ENCODE results near the gene TMEFF1. TPM values are rescaled to one million over a fixed set of nuclear protein-coding genes. Genes with fewer than 3 reads are reported as not detected.
"Not testable (repeated sequence)": the region's sequence is repeated elsewhere in the genome, so short reads cannot be mapped to it uniquely, and the experiment has no call there.

Gene TMEFF1, protein sequence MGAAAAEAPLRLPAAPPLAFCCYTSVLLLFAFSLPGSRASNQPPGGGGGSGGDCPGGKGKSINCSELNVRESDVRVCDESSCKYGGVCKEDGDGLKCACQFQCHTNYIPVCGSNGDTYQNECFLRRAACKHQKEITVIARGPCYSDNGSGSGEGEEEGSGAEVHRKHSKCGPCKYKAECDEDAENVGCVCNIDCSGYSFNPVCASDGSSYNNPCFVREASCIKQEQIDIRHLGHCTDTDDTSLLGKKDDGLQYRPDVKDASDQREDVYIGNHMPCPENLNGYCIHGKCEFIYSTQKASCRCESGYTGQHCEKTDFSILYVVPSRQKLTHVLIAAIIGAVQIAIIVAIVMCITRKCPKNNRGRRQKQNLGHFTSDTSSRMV
- 1.5 TPM for polyA plus RNA-seq (ENCODE audit: insufficient read length)

DNA sequence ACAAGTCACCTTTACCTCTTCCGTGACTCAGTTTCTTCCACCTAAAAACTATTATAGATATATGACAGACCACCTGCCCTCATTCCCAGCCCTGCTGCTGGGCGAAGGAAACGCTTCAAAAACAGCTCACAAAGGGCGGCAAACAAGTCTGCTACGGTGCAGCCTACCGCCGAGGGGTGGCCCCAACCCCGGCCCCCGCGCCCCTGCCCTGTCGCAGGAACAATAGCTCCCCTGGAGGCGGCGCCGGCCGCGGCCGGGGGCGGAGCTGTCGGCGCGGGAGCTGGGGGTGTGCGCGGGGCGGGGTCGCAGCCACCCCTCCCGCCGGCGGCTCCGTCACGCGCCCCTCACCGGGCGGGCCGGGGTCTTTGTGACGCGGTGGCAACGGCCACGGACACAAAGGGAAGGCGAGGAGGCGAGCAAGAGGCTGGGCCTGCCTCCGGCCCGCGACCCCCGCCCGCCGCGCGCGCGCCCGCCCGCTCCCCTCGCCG lies at the start of gene TMEFF1:
Gene TMEFF1, plus strand, starts transcription at position 362 of the 488 bp plus-strand sequence. CDS start 396 bp downstream, outside the sequence.
- DNase-seq (ENCODE audit: low read depth) = peak; percentile 22

DNA sequence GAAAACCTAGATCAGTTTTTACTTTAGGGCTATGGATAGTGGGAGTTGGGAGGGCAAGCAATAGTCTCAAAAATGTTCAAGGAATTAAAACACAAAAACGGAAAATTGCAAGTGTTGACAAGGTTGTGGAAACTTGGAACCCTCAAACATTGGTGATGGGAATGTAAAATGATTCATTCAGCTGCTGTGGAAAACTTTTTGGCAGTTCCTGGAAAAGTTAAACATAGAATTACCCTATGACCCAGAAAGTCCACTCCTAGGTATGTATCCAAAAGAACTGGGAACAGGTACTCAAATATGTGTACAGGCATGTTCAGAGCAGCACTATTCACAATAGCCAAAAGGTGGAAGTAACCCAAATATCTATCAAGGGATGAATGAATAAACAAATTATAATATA lies 47.2 kb upstream of the TMEFF1 start:
- no peak for DNase-seq (ENCODE audit: low read depth)

DNA sequence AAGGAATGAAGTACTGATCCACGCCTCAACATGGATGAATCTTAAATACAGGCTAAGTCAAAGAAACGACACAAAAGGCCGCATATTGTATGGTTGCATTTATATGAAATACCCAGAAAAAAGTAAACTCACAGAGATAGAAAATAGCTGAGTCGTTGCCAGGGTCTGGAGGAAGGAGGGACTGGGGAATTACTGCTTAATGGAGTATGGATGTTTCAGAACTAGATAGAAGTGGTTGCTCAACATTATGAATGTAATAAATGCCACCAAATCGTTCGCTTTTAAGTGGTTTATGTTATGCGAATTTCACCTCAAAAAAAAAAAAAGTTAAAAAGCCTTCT lies 46.8 kb upstream of the TMEFF1 start:
- DNase-seq (ENCODE audit: low read depth) = no peak

DNA sequence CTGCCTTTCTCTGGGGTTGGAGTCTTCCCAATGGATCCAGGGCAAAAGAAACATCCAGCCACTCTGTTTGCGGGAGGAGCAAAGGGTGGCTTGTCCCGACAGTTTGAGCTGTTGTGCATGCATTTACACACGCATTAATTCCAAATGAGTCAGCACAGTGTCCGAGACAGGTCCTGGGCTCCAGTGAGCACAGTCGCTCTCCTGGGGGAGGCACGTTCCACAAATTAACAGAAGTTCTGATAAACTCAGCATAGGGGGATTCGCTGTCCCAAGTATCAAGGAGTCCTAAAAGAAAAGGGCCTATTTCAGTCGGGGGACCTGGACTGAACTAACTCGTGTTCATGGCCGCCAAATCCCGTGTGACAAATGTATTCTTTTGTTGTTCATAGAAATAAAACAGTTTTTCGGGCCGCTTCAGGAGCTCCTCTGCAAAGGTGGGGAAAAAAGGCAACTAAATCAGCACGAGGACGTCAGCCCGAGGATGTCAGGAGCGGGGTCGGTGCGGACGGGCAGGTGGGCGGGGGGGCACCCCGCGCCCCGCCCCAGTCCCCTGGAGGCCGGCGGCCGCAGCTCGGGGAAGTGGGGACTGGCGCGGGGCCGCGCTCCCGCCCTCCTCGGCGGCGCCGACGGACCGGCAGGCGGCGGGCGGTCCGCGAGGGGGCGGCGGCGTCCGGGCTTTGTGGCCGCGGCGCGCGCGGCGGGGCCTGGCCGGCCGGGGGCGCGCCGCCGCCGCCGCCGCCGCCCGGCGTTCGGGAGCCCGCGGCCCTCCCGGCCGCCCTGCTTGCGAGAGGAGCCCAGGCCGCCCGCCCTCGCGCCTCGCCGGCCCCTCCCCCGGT lies 46.2 kb upstream of the TMEFF1 start, which contains the start of gene MSANTD3:
Gene MSANTD3, plus strand, starts transcription at position 614 of the 836 bp plus-strand sequence. CDS start 14,796 bp downstream, outside the sequence.
- DNase-seq (ENCODE audit: low read depth) = no peak

DNA sequence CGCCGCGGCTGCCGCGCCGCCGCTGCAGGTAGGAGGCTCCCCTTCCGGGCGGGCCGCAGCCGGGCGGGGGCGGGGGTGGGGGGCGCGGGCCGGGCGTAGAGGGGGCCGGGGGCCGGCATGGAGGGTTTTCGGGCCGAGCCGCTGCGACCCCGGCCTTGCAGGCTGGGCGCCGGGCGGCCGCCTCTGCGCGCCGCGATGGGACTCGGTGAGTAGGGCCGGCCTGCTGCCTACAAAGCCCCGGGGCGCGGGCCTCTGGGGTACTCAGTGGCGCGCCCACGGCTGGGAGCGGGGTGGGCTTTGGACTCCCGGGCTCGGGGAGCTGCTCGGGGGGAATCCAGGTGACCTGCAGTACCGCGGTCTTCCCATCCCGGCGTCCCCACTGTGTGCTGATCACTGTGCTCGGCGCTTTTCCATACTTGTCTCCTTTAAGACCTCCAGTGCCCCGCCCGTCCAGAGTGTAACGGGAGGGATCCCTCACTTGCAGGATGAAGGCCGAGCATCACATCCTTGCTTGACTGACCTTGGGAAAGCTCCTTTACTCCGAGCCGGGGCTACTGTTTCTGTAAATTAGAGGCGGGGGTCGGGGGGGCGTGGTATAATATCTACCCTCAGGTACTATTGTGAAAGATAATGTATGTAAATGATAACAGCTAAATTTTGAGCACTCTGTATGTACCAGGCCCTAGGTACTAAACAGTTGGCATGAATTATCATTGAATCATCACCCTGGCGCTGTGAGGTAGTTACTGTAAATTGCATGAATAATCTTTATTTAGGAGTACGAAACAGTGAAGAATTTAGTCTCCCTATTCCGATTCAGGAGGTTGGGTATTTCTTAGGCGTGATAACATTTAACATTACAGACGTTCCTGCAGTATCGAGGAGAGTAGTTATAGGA lies 45.3 kb upstream of the TMEFF1 start:
- DNase-seq (ENCODE audit: low read depth) = no peak

DNA sequence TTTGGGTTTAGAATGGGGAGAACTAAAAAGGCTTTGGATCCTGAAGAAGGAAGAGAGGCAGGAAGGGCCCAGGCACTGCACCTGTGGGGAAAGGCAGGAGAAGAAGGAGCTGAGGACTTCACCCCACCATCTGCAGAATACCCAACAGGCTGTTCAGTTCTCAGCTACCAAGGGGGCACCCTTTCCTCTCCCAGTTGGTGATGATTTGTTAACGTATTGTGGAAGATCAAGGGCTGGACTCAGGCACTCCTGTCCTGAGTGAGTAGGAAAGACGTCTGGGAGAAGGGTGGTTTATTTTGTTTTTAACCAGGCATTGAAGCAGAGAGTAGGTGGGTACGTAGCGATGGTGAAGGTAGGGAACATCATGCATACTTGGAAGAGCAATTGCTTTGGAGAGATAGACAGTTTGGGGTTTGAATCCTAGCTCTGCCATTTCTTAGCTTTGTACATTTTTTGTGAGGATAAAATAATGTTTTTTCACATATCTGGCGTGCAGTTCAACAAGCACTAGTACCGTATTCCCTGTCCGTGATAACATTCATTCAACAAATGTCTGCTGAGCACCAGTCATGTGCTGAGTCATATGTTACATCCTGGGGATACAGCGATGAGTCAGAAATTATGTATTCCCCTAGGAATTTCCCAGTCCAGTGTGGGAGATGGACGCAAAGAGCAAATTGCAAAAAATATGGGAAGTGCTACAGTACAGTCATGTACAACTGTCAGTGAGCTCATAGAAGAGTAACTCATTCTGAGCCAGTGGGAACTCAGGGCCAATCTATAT lies 43.9 kb upstream of the TMEFF1 start:
- DNase-seq (ENCODE audit: low read depth) = no peak

DNA sequence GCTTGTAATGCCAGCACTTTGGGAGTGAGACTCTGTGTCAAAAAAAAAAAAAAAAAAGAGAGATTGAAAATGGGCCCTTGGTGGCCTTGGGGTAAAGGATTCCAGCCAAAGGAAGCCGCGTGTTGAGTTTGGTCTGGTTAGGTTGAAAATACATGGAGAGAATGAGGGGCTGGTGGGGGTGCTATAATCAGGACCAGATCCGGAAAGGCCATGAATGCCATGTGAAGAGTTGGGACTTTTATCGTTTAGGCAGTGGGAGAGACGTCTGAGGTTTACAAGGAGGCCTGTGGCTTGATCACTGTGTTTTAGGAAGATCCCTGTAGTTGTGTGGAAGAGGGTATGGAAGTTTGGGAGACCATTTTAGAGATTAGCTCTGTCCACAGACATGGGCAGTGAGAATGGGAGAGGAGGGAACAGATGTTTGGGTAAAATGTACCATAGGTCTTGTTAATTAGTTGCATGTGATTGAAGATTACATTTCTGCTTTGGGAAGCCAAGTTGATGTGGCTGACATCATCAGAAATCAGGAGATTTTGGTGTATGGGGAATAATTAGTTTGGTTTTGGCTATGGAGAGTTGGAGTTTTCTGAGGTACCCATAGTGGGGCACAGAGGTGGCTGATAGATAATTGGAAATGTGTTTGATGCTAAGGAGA lies 42.5 kb upstream of the TMEFF1 start:
- no peak for DNase-seq (ENCODE audit: low read depth)

DNA sequence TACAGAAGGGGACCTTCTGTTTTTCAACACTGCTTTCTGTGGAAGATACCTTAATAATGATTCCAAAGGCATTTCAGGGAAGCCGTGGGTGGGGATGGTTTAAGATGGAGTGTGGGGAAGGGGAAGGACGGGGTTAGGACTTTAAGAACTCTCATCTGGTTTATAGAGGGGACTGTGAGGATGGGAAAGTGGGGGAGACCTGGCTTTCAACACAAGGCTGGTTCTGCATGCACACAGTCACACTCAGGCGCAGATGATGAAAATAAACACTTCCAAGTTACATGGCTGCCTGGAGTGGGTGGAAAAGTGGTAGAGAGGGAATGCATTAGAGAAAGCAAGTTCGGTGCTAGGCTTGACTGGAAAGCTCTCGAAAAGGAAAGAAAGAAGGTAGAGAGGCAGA lies 41.1 kb upstream of the TMEFF1 start:
- no peak for DNase-seq (ENCODE audit: low read depth)

DNA sequence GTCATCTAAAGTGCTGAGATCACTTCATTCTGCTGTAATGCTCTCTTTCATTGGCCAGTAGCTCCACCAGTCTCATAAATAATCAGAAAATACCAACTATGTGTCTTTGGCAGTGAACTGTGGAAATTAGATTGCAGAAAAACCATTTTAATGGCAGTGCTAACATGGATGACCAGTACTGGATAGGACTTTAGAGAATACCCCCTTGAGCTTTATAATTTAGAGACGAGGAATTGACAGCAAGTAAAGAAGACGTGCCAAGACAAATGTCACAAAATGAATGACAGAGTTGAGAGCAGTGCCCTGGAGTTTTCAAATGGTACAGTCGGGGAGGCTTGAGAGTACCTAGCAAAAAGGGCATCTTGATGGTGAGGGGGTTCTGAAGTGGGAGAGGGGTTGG lies 40.2 kb upstream of the TMEFF1 start:
- no peak for DNase-seq (ENCODE audit: low read depth)

DNA sequence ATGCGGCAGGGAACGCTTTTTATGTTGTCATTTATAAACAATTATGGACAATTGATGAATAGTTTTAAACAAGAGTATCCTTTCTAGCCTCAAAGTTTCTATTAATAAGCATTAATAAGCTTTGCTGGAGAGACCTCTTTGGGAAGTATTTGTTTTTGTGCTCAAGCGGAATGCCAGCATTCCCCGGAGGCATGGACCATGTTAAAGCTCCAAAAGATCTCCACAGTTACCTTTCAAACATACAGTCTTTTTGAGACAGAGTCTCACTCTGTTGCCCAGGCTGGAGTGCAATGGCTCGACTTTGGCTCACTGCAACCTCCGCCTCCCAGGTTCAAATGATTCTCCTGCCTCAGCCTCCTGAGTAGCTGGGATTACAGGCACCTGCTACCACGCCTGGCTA lies 36.4 kb upstream of the TMEFF1 start:
- DNase-seq (ENCODE audit: low read depth) = no peak

DNA sequence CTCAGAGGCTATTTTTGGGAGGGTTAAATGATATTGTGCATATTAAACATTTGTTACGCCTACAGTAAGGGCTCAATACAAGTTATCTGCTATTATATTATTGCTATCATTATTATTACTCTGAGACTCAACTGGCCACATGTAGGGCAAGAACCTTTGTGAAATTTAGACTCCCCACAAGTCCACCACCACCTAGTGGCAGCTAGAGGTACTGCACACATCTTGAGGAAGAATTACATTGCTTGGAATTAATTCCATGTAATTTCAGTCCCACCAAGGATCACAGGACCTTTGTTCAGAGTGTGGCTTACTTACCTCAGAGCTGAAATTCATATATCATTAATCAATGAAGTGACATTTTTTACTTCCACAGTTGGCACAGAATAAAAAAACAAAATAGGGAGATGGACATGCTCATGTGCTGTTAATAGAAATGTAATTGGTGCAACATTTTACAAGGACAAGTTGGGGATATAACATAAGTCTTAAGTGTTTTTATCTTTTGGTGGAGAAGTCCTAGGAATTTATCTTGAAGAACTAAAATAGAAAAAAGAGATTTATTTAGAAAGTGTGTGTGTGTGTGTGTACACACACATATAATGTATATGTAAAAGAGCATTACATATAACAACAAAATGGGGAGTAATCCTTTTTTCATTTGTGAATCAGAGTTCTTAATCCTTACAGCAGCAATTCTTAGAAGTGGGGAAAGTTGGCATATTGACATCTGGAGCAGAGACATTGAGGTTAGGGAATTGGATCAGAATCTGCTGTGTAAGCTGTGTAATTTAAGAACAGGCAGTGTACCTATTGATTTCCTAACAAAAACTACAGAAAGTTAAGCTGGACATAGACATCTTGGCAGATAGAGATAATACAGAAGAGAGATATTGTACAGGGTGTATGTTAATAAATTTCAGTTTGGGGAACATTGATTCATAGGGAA lies 34.8 kb upstream of the TMEFF1 start:
- no peak for DNase-seq (ENCODE audit: low read depth)

DNA sequence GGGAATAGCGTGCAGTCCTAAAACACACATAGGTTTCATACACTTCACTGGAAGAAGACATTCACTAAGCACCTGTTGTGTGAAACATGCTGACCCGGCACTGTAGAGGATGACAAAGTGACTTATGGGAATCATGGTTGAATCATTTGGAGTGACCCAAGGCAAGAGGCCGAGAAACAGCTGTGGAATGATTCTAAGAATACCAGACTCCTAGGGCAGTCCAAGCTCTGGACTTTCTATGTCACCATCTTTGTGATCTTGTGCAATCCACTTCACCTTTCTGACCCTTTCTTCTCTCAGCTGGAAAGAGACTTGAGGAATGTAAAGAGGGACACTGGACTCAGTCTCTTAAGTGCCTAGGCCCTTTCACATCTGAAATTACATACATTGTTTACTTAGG lies 32.9 kb upstream of the TMEFF1 start:
- no peak for DNase-seq (ENCODE audit: low read depth)

DNA sequence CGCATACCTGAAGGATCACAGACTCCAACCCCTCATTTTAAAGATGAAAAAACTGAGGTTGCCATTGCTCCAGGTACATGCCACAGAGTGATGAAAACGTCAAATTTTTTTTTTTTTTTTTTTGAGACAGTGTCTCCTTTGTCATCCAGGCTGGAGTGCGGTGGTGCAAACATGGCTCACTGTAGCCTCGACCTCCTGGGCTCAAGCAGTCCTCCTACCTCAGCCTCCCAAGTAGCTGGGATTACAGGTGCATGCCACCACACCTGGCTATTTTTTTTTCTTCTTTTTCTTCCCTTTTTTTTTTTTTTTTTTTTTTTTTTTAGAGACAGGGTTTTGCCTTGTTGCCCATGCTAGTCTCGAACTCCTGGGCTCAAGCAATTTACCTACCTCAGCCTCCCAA lies 32.5 kb upstream of the TMEFF1 start:
- not testable (repeated sequence) for DNase-seq (ENCODE audit: low read depth)

DNA sequence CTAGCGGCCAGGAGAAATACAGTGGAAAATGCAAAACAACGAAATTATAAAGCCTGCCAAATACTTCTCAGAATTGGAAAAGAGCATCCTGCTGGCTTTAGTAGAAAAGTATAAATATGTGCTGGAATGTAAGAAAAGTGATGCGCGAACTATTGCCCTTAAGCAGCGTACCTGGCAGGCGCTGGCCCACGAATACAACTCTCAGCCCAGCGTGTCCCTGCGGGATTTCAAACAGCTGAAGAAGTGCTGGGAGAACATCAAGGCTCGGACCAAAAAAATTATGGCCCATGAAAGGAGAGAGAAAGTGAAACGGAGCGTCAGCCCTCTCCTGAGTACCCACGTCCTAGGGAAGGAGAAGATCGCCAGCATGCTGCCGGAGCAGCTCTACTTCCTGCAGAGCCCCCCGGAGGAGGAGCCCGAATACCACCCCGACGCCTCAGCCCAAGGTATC lies 31.0 kb upstream of the TMEFF1 start:
- no peak for DNase-seq (ENCODE audit: low read depth)

DNA sequence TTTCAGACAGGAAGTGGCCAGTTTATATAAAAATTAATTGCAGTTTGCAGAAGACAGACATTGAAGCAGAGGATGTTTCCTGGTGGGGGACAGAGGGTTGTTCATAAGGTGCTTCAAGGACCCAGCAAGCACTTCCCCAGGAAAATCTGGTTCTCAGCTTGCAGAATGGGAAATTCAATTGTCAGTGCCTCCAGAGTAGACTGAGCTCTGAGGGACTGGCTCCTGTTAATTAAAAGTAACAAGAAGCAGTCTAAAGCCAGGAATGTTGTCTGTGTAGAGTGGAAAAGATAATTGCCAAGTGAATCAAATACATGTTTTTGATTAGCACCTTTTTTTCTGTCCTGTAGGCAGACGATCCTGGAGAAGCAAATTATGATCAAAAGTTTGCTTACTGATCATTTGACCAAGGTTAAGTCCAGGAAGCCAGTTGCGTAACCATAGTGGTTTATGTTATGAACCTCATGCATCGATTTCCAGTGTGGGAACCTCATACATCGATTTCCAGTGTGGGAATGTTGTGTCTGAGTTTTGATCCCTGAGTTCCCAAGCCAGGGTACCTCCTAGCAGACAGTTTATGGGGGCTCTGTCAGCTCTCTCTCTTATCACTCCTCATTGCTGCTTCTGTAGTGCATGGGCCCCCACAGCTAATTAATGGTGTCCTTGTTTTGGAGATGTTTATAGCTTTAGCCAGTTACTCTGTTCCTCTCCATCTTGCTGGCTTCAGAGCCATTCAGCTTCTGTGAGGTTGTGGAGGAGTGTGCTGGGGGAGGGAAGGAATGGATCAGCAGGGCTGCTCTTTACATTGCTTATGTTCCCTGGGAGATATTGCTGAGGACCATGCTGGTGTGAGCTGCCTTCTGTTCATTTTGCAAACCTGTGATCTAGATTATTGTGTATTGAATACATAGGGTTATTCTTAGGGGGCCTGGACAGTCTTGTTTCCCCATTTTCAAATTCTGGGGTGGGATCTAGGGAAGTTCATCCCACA lies 28.9 kb upstream of the TMEFF1 start:
- no peak for DNase-seq (ENCODE audit: low read depth)

DNA sequence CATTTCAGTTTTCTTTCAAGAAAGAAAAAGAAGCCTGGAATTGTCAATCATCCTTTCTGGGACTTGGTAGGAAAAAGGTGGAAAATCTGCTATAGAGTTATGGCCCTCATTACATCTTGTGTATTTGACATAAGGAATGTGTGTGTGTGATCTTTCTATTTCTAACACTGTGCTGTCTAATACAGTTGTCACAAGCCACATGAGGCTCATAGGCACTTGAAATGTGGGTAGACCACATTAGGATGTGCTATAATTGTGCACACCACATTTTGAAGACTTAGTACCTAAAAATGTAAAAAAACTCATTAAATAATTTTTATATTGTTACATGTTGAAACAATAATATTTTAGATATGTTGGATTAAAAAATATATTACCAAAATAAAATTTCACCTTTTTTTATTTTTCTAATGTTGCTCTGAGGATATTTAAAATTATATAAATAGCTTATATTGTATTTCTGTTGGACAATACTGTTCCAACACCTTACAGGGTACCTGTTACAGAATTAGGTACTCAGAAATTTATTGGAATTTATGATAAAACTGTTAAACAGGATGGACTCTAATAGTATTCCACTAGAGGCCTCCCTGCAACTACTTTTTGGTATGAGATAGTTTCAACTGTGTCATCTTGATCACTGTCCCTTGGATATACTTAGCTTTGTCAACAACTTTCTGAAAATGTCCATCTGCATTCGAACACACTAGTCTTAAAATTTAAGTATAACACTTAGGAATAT lies 27.6 kb upstream of the TMEFF1 start:
- no peak for DNase-seq (ENCODE audit: low read depth)

DNA sequence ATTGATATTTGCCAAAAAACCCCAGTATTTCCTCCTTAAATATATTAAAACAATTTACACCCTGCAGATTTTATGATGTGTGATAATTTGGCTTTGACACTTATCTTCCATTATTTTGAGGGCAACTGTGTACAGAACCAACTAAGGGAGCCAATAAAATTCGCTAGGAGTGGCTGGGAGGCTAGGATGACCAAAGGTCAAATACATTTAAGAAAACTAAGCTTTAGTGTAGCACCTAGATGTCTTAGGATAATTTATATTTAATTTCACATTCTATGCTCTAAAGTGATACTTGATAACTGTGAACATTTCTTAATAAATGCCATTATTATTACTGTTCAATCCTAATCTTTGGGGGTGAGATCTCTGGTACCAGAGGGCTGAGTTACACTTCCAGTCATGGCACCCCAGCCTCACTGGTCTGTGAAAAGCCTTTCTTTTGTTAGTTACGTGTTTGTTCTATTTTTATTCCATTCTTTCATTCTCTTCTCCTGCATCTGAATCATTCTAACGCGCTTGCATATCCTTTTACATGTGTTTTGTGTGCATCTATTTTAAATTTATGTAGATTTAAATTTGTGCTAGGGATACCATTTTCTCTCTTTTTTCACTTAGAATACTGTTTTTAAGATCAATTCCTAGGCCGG lies 26.9 kb upstream of the TMEFF1 start:
- no peak for DNase-seq (ENCODE audit: low read depth)
